ENCODE measurements around the gene MEGF8.

DNA sequence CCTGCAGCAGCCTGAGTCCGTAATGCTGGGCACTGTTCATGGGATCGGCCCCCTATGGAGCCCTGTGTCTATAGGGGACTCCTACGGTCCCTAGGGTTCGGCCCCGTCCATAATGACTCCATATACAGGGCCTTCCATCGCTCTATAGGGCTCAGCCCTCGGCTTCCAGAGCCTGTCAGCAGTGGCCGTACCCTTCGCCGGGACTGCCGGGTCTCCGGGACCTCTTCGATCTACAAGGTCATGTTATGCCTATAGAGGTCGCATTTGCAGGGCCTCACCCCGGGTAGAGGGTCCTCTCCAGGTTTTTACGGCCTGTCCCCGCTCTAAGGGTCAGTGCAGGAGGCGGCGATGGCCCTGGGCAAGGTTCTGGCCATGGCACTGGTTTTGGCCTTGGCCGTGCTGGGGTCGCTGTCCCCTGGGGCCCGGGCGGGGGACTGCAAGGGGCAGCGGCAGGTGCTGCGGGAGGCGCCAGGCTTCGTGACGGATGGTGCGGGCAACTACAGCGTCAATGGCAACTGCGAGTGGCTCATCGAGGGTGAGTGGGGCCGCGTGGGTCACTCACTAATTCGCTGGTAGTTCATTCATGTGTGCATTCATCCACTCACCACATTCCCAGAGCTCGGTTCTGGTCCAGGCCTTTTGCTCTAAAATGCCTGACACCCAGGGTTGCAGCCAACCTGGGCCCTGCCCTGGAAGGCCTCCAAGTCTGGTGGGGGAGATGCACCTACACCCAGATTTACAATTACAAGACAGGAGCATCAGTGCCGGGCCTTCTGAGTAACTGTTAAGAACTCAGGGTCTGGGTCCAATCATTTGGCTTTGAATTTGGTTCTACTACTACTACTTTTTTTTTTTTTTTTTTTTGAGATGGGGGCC, 699 bp downstream of the MEGF8 start:
- no peak for TF ChIP-seq EZH2phosphoT487 (IDR thresholded peaks at IDR 0.05; ENCODE audit: low read depth)
- TF ChIP-seq, protein P1, sequence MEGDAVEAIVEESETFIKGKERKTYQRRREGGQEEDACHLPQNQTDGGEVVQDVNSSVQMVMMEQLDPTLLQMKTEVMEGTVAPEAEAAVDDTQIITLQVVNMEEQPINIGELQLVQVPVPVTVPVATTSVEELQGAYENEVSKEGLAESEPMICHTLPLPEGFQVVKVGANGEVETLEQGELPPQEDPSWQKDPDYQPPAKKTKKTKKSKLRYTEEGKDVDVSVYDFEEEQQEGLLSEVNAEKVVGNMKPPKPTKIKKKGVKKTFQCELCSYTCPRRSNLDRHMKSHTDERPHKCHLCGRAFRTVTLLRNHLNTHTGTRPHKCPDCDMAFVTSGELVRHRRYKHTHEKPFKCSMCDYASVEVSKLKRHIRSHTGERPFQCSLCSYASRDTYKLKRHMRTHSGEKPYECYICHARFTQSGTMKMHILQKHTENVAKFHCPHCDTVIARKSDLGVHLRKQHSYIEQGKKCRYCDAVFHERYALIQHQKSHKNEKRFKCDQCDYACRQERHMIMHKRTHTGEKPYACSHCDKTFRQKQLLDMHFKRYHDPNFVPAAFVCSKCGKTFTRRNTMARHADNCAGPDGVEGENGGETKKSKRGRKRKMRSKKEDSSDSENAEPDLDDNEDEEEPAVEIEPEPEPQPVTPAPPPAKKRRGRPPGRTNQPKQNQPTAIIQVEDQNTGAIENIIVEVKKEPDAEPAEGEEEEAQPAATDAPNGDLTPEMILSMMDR (IDR thresholded peaks at IDR 0.05; ENCODE audit: low read depth, low read length): peak; percentile 50
